Activated T-cell treated with anti-CD3 and anti-CD28 coated beads, Interleukin-2, amount 50 U/mL, for 72 hours (primary cell): ENCODE results near the gene E2F1. TPM values are rescaled to one million over a fixed set of nuclear protein-coding genes. Genes with fewer than 3 reads are reported as not detected.

Source experiments
- ATAC-seq, 2 donors: fragments of 150-1000 bp; cut with Tn5 transposase; replicated peaks in 1 of 2; 2 replicates each; pipeline ENCODE4 v1.10.0; 2021; ENCODE audit warnings: moderate library complexity in 2 of 2, mild to moderate bottlenecking in 1 of 2
- DNase-seq, 2 donors: peaks; one replicate each; pipeline ENCODE4 v3.0.0; 2021 to 2022; ENCODE audit warnings: mixed read lengths in 1 of 2
- H3K27ac Mint-ChIP-seq: one replicate; pipeline ENCODE4 v1.8.0; 2022; ENCODE audit warnings: mild to moderate bottlenecking, moderate library complexity, mixed read lengths
- H3K27me3 Mint-ChIP-seq: one replicate; pipeline ENCODE4 v1.8.0; 2022; ENCODE audit warnings: low read depth, mixed read lengths
- H3K36me3 Mint-ChIP-seq, 2 donors: one replicate each; pipeline ENCODE4 v1.8.0; 2022; ENCODE audit warnings: mixed read lengths in 2 of 2, mild to moderate bottlenecking in 1 of 2; ENCODE audit not compliant: insufficient read depth in 2 of 2
- H3K4me1 Mint-ChIP-seq: one replicate; pipeline ENCODE4 v1.8.0; 2022; ENCODE audit warnings: low read depth, mixed read lengths
- H3K4me3 Mint-ChIP-seq, 2 donors: one replicate each; pipeline ENCODE4 v1.8.0; 2022; ENCODE audit warnings: mild to moderate bottlenecking in 2 of 2, mixed read lengths in 2 of 2, moderate library complexity in 2 of 2
- H3K9me3 Mint-ChIP-seq, 2 donors: one replicate each; pipeline ENCODE4 v1.8.0; 2022; ENCODE audit warnings: mixed read lengths in 2 of 2
- total RNA-seq, 2 donors: library from RNA; stranded (reverse); gene quantifications; one replicate each; pipeline ENCODE4 v1.2.3, GENCODE V29; 2022

E2F1 gene
- 10 to 100 TPM; 64.5 to 81.5 TPM for total RNA-seq

- no peaks in the 10 kb centered on the region for H3K9me3 Mint-ChIP-seq
- H3K4me3 Mint-ChIP-seq, result peak within 1 kb of the TSS; percentile 91 to 93
- peaks cover 84% of the 10 kb centered on the region for H3K4me1 Mint-ChIP-seq
- H3K27ac Mint-ChIP-seq, result peak within 1 kb of the TSS; percentile 77
- H3K36me3 Mint-ChIP-seq, result peaks cover 4 to 11% of the 10 kb centered on the region in 2 donors
- H3K27me3 Mint-ChIP-seq, result no peaks in the 10 kb centered on the region
- ATAC-seq, result peak; percentile 85 to 86
- DNase-seq, result peak; percentile 97 to 99
These were observed at the start of gene E2F1 for GRCh38 chr20:33686100-33686983. E2F1 (minus strand) TSS chr20:33686385; CDS start chr20:33686264, 121 bp downstream.

GRCh38 chr20:33733654-33734576, 47.7 kb upstream of the E2F1 start:
- Mint-ChIP-seq H3K4me3 (peak overlapping the region; percentile 40 to 87), H3K27ac (peak overlapping the region; percentile 56)
- no peak for ATAC-seq

GRCh38 chr20:33732166-33732970, 46.2 kb upstream of the E2F1 start:
- H3K4me1 Mint-ChIP-seq, result peaks cover 30% of the 10 kb centered on the region
- peak overlapping the region; percentile 46 for H3K27ac Mint-ChIP-seq
- H3K36me3 Mint-ChIP-seq, result peaks cover 6 to 8% of the 10 kb centered on the region in 2 donors
- peak; percentile 85 to 89 for DNase-seq
- peak; percentile 74 to 81 for ATAC-seq
- H3K27me3 Mint-ChIP-seq, result no peaks in the 10 kb centered on the region
- H3K9me3 Mint-ChIP-seq, result peaks cover 5% of the 10 kb centered on the region in 2 donors
- peak overlapping the region; percentile 87 to 94 for H3K4me3 Mint-ChIP-seq

More at GRCh38 chr20:33733654-33734576, 47.7 kb upstream of the E2F1 start:
- DNase-seq, result no peak
- Mint-ChIP-seq H3K36me3 (peaks cover 6 to 8% of the 10 kb centered on the region in 2 donors), H3K9me3 (peaks cover 5% of the 10 kb centered on the region in 2 donors), H3K4me1 (peaks cover 30% of the 10 kb centered on the region), H3K27me3 (no peaks in the 10 kb centered on the region)

DNA sequence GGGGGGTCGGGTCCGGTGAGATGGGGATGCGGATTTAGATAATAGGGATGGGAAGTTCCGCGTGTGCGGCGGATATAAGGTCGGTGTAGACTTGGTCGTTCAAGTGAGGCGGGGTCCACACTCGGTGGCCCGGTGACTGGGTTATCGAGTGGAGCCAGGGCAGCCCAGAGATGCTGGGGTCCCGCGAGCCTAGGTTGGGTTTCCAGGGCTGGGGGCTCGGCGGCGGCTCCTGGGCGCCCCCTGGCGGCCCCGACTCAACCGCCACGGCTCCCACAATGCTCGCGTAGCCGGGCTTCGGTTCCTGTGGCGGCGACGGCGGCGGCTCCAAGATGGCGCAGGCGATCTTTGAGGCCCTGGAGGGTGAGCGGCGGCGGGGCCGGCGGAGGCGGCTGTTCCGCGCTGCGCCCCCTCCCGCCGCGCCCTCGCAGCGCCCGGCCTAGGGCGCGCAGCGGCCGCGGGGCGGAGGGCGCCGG, 45.5 kb upstream of the E2F1 start, which contains the start of gene ZNF341:
ZNF341 (plus strand) TSS at position 304 of the 473 bp plus-strand sequence; CDS start at position 330, 26 bp downstream.
- DNase-seq, result peak; percentile 94
- Mint-ChIP-seq H3K4me3 (peak within 1 kb of the TSS; percentile 87 to 94), H3K9me3 (peaks cover 2% of the 10 kb centered on the region in 2 donors), H3K27ac (peak within 1 kb of the TSS; percentile 90), H3K27me3 (no peaks in the 10 kb centered on the region), H3K36me3 (peaks cover 3 to 5% of the 10 kb centered on the region in 2 donors), H3K4me1 (peaks cover 30% of the 10 kb centered on the region)
- peak; percentile 89 to 90 for ATAC-seq

DNA sequence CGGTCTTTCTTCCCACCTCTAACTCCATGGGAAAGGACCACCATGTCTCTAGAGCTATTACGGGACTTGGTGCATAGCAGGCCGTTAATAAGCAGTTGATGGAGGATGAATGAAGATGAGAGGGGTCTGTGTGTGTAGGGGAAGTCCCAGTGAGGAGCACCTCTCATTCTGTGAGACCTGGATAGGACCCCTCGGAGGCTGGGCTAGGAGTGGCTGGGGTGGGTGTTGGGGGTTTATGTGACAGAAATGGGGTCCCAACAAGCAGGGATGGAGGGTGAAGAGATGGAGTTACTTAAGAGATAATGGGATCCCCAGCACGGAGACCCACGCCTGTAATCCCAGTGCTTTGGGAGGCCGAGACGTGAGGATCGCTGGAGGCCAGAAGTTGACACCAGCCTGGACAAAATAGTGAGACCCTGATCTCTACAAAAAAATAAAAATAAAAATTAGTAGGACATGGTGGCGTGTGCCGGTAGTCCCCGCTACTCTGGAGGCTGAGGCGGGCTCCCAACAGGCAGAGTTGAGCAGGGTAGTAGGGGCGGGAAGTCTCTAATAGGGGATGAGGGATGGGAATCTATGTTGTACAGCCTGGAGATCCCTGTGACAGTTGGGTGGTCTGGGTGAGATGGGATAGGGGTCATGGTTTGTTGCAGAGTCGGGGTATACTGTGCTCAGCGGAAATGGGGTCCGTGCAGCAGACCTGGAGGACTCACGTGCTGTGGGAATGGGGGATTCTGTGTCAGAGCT, 44.9 kb upstream of the E2F1 start:
- ATAC-seq (no peak), DNase-seq (no peak)
- no peaks in the 10 kb centered on the region for H3K9me3 Mint-ChIP-seq
- peaks cover 1% of the 10 kb centered on the region in 2 donors for H3K36me3 Mint-ChIP-seq
- peaks cover 30% of the 10 kb centered on the region for H3K4me1 Mint-ChIP-seq
- peak overlapping the region; percentile 83 to 84 for H3K4me3 Mint-ChIP-seq
- no peaks in the 10 kb centered on the region for H3K27me3 Mint-ChIP-seq
- H3K27ac Mint-ChIP-seq, result peak overlapping the region; percentile 90

- no peaks in the 10 kb centered on the region for H3K27me3 Mint-ChIP-seq
- H3K4me1 Mint-ChIP-seq, result peaks cover 27% of the 10 kb centered on the region
- H3K4me3 Mint-ChIP-seq, result no peak overlapping the region
- DNase-seq (no peak), ATAC-seq (no peak)
- no peak overlapping the region for H3K27ac Mint-ChIP-seq
- no peaks in the 10 kb centered on the region for H3K9me3 Mint-ChIP-seq
- no peaks in the 10 kb centered on the region for H3K36me3 Mint-ChIP-seq
These were observed 42.9 kb upstream of the E2F1 start for GRCh38 chr20:33729101-33729500.

- no peak overlapping the region for H3K27ac Mint-ChIP-seq
- H3K36me3 Mint-ChIP-seq, result no peaks in the 10 kb centered on the region
- H3K4me3 Mint-ChIP-seq, result no peak overlapping the region
- H3K27me3 Mint-ChIP-seq, result no peaks in the 10 kb centered on the region
- ATAC-seq (no peak), DNase-seq (no peak)
- peaks cover 21% of the 10 kb centered on the region for H3K4me1 Mint-ChIP-seq
- no peaks in the 10 kb centered on the region for H3K9me3 Mint-ChIP-seq
These were observed 42.3 kb upstream of the E2F1 start for GRCh38 chr20:33728463-33728862.

DNA sequence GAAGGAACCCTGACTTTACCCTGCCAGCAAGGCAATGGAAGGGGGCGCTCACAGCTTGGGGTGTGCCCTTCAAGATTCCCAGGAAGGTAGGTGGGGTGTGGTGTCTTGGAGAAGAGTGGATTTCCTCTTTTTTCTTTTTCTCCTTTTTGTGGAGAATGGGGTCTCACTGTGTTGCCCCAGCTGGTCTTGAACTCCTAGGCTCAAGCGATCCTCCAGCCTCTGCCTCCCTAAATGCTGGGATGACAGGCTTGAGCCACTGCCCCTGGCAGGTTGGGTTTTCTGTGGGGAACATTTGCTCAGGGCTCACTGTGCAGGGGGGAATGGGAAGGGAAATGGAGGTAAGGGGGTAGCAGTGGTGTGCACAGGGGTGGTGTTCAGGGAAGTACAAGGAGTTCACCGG, 41.6 kb upstream of the E2F1 start:
- DNase-seq (no peak), ATAC-seq (no peak)
- Mint-ChIP-seq H3K36me3 (no peaks in the 10 kb centered on the region), H3K27ac (no peak overlapping the region), H3K4me3 (no peak overlapping the region), H3K27me3 (no peaks in the 10 kb centered on the region), H3K9me3 (no peaks in the 10 kb centered on the region), H3K4me1 (peaks cover 14% of the 10 kb centered on the region)

DNA sequence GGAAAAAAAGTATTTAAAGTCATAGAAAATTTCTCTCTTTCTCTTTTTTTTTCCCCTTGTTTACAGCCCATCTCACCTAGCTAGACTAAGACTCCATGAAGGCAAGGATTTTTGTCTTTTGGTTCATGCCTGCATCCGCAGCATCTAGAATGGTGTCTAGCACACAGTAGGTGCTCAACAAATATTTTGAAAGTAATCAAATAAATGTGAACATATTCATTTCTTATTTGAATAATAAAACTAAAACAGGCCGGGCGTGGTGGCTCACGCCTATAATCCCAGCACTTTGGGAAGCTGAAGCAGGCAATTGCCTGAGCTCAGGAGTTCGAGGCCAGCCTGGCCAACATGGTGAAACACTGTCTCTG, 40.9 kb upstream of the E2F1 start:
- ATAC-seq (no peak), DNase-seq (no peak)
- Mint-ChIP-seq H3K4me3 (no peak overlapping the region), H3K36me3 (no peaks in the 10 kb centered on the region), H3K27me3 (no peaks in the 10 kb centered on the region), H3K9me3 (no peaks in the 10 kb centered on the region), H3K4me1 (peaks cover 10% of the 10 kb centered on the region), H3K27ac (no peak overlapping the region)

- no peaks in the 10 kb centered on the region for H3K27me3 Mint-ChIP-seq
- H3K4me3 Mint-ChIP-seq, result no peak overlapping the region
- H3K36me3 Mint-ChIP-seq, result peaks cover 0 to 2% of the 10 kb centered on the region in 2 donors
- no peak for ATAC-seq
- H3K9me3 Mint-ChIP-seq, result peaks cover 0 to 3% of the 10 kb centered on the region in 2 donors
- H3K27ac Mint-ChIP-seq, result no peak overlapping the region
- peaks cover 8% of the 10 kb centered on the region for H3K4me1 Mint-ChIP-seq
- DNase-seq, result no peak
These were observed 39.6 kb upstream of the E2F1 start for GRCh38 chr20:33725607-33726264.

GRCh38 chr20:33724439-33725094, 38.4 kb upstream of the E2F1 start:
- no peaks in the 10 kb centered on the region for H3K27me3 Mint-ChIP-seq
- H3K9me3 Mint-ChIP-seq, result peaks cover 2 to 3% of the 10 kb centered on the region in 2 donors
- peaks cover 0 to 4% of the 10 kb centered on the region in 2 donors for H3K36me3 Mint-ChIP-seq
- DNase-seq (no peak), ATAC-seq (no peak)
- H3K4me1 Mint-ChIP-seq, result peaks cover 16% of the 10 kb centered on the region
- no peak overlapping the region for H3K27ac Mint-ChIP-seq
- no peak overlapping the region for H3K4me3 Mint-ChIP-seq
